Right lobe of liver (tissue), 6 donors: ENCODE data around the gene CNGA4. TPM values are rescaled to one million over a fixed set of nuclear protein-coding genes. Genes with fewer than 3 reads are reported as not detected.

Experiments
- ATAC-seq, 4 donors: fragments of 200-7000 bp; cut with Tn5 transposase; one replicate each; pipeline ENCODE4 v1.9.1; 2020; ENCODE audit warnings: mild to moderate bottlenecking in 4 of 4, moderate library complexity in 4 of 4
- DNase-seq, 3 donors: peaks; one replicate each; pipeline ENCODE4 v3.0.0-alpha.2; 2020
- H3K27ac ChIP-seq, 3 donors: fragments of 200-600 bp; one replicate each; pipeline ENCODE4 v1.8.0; 2022
- H3K27me3 ChIP-seq, 2 donors: fragments of 200-600 bp; one replicate each; pipeline ENCODE4 v1.8.0; 2022
- H3K36me3 ChIP-seq, 4 donors: fragments of 200-600 bp; sonication (generic) in 1 of 4; one replicate each; pipeline versions ENCODE4 v1.5.1 to v1.8.0; 2017 to 2022; ENCODE audit warnings: control low read depth in 1 of 4
- H3K4me1 ChIP-seq, 4 donors: fragments of 200-600 bp; sonication (generic) in 1 of 4; one replicate each; pipeline versions ENCODE4 v1.5.1 to v1.8.0; 2017 to 2022; ENCODE audit warnings: control low read depth in 1 of 4
- H3K4me3 ChIP-seq, 3 donors: fragments of 200-600 bp; one replicate each; pipeline ENCODE4 v1.8.0; 2022
- H3K9me3 ChIP-seq, 4 donors: fragments of 200-600 bp; sonication (generic) in 1 of 4; one replicate each; pipeline versions ENCODE4 v1.5.1 to v1.8.0; 2017 to 2022; ENCODE audit warnings: control low read depth in 1 of 4
- POLR2A ChIP-seq: fragments of 450-650 bp; IDR thresholded peaks from one replicate; pipeline ENCODE4 v1.6.1; 2017; ENCODE audit warnings: antibody characterized with exemption, mild to moderate bottlenecking
- WGBS: methylation state at CpG from one replicate; pipeline ENCODE4 v1.1.6; 2018; ENCODE audit warnings: low coverage, low lambda C conversion rate; ENCODE audit not compliant: insufficient coverage; ENCODE audit errors: missing lambda C conversion rate; 5-methylcytosine and 5-hydroxymethylcytosine counted together
- intact Hi-C, 2 donors: fragments of 100-400 bp; cut with DNase I; formaldehyde crosslinking; loops; one replicate each; pipeline versions ENCODE4 v1.11.2 to v1.14.1; 2022
- total RNA-seq, 6 experiments: library from RNA; depleted of rRNA in 2 of 6; stranded (reverse); fragments of >200 nt in 2 of 6; fragmentation: NEBNext Ultra II Directional in 3 of 6; extraction: Animal tissue kit (Norgen Biotek cat#: 25700) in 3 of 6; gene quantifications; one replicate each; pipeline versions ENCODE4 v1.1.0 to v1.2.4, GENCODE V29; 2016 to 2023
- TF ChIP-seq, protein P1 (sequence below), 4 donors: fragments of 200-600 bp in 3 of 4; fragments of 450-650 bp in 1 of 4; IDR thresholded peaks; one replicate each; pipeline versions ENCODE4 v1.5.1 to v1.8.0; 2016 to 2022; ENCODE audit warnings: antibody characterized with exemption in 4 of 4, mild to moderate bottlenecking in 2 of 4
- donor health status: DM: no; HTN: yes; CAD: no.
- donor health status: DM: no; HTN: no; CAD: no.
- donor health status: DM: no; HTN: no; CAD: no.
- donor health status: DM: no; HTN: yes; CAD: no.
- donor health status: DM: no; HTN: yes; CAD: no.

The CNGA4 gene
- total RNA-seq, 6 experiments from 2014 or later: 0.25 TPM; not detected in 5

DNA sequence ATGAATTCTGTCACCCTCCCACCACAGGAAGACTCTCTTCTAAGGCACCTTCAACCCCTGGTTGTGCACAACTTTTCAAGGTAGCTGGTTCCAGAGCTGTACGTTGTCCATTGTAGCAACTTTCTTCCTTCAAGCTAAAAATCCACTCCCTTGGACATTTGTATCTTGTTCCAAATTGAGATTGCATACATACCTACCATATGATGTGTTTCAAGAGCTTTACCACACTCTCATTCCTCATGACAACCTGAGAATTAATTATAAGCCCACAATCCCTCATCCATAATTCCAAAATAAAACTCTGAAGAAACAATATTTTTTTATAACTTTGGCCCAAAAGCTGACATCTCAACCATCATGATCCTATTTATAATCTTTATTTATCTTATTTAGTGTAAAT lies 36.8 kb upstream of the CNGA4 start:
- 91% methylated on average over 1 of the region's 1 CpG for whole genome bisulfite sequencing
- no peak overlapping the region for H3K4me3 ChIP-seq
- peaks cover 0 to 26% (median 3%) of the 10 kb centered on the region in 4 donors for H3K36me3 ChIP-seq
- H3K9me3 ChIP-seq: no peaks in the 10 kb centered on the region
- ATAC-seq: no peak
- no peak overlapping the region for H3K27ac ChIP-seq
- H3K27me3 ChIP-seq: no peaks in the 10 kb centered on the region
- intact Hi-C loops: no loop called here
- H3K4me1 ChIP-seq: no peaks in the 10 kb centered on the region
- no peak for DNase-seq
- TF ChIP-seq, protein P1, sequence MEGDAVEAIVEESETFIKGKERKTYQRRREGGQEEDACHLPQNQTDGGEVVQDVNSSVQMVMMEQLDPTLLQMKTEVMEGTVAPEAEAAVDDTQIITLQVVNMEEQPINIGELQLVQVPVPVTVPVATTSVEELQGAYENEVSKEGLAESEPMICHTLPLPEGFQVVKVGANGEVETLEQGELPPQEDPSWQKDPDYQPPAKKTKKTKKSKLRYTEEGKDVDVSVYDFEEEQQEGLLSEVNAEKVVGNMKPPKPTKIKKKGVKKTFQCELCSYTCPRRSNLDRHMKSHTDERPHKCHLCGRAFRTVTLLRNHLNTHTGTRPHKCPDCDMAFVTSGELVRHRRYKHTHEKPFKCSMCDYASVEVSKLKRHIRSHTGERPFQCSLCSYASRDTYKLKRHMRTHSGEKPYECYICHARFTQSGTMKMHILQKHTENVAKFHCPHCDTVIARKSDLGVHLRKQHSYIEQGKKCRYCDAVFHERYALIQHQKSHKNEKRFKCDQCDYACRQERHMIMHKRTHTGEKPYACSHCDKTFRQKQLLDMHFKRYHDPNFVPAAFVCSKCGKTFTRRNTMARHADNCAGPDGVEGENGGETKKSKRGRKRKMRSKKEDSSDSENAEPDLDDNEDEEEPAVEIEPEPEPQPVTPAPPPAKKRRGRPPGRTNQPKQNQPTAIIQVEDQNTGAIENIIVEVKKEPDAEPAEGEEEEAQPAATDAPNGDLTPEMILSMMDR (IDR thresholded peaks at IDR 0.05): no peak
- no peak for TF ChIP-seq POLR2A

GRCh38 chr11:6203327-6203726 lies 35.6 kb upstream of the CNGA4 start:
- Histone ChIP-seq H3K27me3 (no peaks in the 10 kb centered on the region), H3K27ac (no peak overlapping the region), H3K9me3 (no peaks in the 10 kb centered on the region), H3K36me3 (peaks cover 0 to 28% (median 3%) of the 10 kb centered on the region in 4 donors), H3K4me3 (no peak overlapping the region), H3K4me1 (no peaks in the 10 kb centered on the region)
- ATAC-seq: no peak
- 40% methylated on average over 3 of the region's 3 CpGs for WGBS
- DNase-seq: no peak
- intact Hi-C loops: no loop called here
- TF ChIP-seq POLR2A: no peak
- TF ChIP-seq, protein P1 (IDR thresholded peaks at IDR 0.05): no peak

GRCh38 chr11:6204706-6205105 lies 34.2 kb upstream of the CNGA4 start:
- DNase-seq (no peak), ATAC-seq (no peak)
- no peaks in the 10 kb centered on the region for H3K27me3 ChIP-seq
- H3K4me1 ChIP-seq: no peaks in the 10 kb centered on the region
- intact Hi-C loops: no loop called here
- no peak overlapping the region for H3K4me3 ChIP-seq
- H3K27ac ChIP-seq: no peak overlapping the region
- peaks cover 0 to 35% (median 8%) of the 10 kb centered on the region in 4 donors for H3K36me3 ChIP-seq
- H3K9me3 ChIP-seq: no peaks in the 10 kb centered on the region
- WGBS: 78% methylated on average over 1 of the region's 1 CpG
- TF ChIP-seq, protein P1 (IDR thresholded peaks at IDR 0.05): no peak
- no peak for TF ChIP-seq POLR2A

- Histone ChIP-seq H3K36me3 (peaks cover 0 to 41% (median 8%) of the 10 kb centered on the region in 4 donors), H3K27ac (no peak within 1 kb of the TSS), H3K27me3 (no peaks in the 10 kb centered on the region), H3K4me3 (no peak within 1 kb of the TSS), H3K4me1 (no peaks in the 10 kb centered on the region), H3K9me3 (no peaks in the 10 kb centered on the region)
- TF ChIP-seq, protein P1 (IDR thresholded peaks at IDR 0.05): no peak
- TF ChIP-seq POLR2A: no peak
- 100% methylated on average over 1 of the region's 1 CpG for WGBS
- intact Hi-C loops: no loop called here
- DNase-seq (no peak), ATAC-seq (no peak)
These were observed 33.5 kb upstream of the CNGA4 start, which contains the start of gene C11orf42 for GRCh38 chr11:6205366-6205765. Gene C11orf42 (plus strand): TSS chr11:6205557. CDS start chr11:6205616, 59 bp downstream.
